ENCODE measurements around the gene ANKRD33B. TPM values are rescaled to one million over a fixed set of nuclear protein-coding genes. Genes with fewer than 3 reads are reported as not detected.
A peak's percentile ranks its signal among the peaks of the same experiment; 100 is the strongest.

The ANKRD33B gene
- total RNA-seq, 1 experiment from 2014 or later, result 1.6 TPM

DNA sequence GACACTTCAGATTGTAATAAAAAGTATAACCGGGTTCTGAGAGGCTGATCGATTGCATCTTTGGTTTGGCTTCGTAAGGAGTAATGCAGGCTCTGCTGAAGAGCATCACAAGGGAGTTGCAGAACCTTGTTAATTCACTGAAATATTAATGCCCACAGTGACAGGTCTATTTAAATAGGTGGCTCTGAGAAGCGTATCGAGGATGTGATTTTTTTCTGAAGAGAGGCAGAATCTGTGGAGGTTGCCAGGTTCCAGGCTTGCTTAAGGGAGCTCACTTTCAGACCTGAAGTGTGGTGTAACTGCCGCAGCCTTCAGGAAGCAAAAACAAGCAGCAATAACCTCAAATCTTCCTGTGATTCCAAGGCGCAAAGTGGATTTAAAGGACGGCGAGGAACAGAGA, 80.3 kb downstream of the ANKRD33B start:
- H3K36me3 ChIP-seq (replicated peaks; ENCODE audit: control insufficient read depth, insufficient read depth, low read length), result no peaks in the 10 kb centered on the region
- H3K27me3 ChIP-seq (ENCODE audit: control insufficient read depth, insufficient read depth, low read length), result no peaks in the 10 kb centered on the region
- no peak overlapping the region for H3K4me3 ChIP-seq (ENCODE audit: insufficient read depth, low read depth, low read length)
- DNase-seq, result no peak

DNA sequence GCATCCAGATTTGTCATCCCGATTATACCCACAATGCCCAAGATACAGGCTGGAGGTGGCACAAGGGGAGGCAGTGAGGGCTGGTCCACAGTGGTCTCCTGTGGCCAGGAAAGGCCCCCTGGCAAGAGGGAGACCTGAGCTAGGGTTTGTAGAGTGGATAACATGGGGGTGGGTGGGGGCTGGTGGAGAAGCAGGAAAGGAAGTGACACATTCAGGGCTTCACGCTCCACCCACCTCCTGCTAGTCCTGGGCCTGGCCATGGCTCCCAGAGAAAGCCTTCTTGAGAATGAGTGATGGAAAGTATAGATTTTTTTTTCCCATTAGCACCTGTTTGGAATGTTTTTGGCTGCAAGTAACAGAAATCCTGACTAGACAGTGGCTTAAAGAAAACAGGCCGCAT, 81.3 kb downstream of the ANKRD33B start:
- no peak overlapping the region for H3K4me3 ChIP-seq (ENCODE audit: insufficient read depth, low read depth, low read length)
- no peaks in the 10 kb centered on the region for H3K27me3 ChIP-seq (ENCODE audit: control insufficient read depth, insufficient read depth, low read length)
- DNase-seq, result no peak
- H3K36me3 ChIP-seq (replicated peaks; ENCODE audit: control insufficient read depth, insufficient read depth, low read length), result no peaks in the 10 kb centered on the region

DNA sequence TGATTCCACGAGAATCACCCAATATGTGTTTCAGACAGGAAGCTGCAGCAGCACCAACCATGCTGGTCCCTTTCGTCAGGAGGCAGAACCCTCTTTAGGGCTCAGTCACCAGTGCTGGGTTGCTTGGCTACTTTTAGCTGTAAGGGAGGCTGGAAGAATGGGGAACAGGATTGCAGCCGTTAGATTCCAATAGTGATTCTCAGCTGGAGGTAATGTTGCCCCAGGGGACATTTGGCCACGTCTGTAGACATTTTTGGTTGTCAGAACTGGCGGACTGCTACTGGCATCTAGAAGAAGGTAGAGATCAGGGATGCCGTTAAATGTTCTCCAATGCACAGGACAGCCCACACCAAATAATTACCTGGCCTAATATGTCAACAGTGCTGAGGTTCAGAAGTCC, 81.8 kb downstream of the ANKRD33B start:
- DNase-seq, result no peak
- Histone ChIP-seq H3K36me3 (replicated peaks; ENCODE audit: control insufficient read depth, insufficient read depth, low read length) (no peaks in the 10 kb centered on the region), H3K27me3 (ENCODE audit: control insufficient read depth, insufficient read depth, low read length) (no peaks in the 10 kb centered on the region), H3K4me3 (ENCODE audit: insufficient read depth, low read depth, low read length) (no peak overlapping the region)

DNA sequence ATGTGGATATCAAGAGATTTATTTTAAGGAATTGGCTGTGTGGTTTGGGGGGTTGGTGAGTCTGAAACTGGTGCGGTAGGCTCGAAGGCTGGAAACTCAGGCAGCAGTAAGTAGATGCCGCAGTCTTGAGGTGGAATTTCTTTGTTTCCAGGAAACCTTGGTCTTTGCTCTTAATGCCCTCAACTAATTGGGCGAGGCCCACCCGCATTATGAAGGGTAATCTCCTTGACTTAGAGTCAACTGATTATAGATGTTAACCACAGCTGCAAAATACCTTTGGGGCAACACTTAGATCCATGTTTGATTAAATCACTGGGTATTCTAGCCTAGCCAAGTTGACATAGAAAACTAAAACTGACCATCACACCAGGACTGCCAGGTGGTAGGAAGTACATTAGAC, 83.8 kb downstream of the ANKRD33B start:
- no peak for DNase-seq
- Histone ChIP-seq H3K4me3 (ENCODE audit: insufficient read depth, low read depth, low read length) (no peak overlapping the region), H3K36me3 (replicated peaks; ENCODE audit: control insufficient read depth, insufficient read depth, low read length) (no peaks in the 10 kb centered on the region), H3K27me3 (ENCODE audit: control insufficient read depth, insufficient read depth, low read length) (no peaks in the 10 kb centered on the region)

DNA sequence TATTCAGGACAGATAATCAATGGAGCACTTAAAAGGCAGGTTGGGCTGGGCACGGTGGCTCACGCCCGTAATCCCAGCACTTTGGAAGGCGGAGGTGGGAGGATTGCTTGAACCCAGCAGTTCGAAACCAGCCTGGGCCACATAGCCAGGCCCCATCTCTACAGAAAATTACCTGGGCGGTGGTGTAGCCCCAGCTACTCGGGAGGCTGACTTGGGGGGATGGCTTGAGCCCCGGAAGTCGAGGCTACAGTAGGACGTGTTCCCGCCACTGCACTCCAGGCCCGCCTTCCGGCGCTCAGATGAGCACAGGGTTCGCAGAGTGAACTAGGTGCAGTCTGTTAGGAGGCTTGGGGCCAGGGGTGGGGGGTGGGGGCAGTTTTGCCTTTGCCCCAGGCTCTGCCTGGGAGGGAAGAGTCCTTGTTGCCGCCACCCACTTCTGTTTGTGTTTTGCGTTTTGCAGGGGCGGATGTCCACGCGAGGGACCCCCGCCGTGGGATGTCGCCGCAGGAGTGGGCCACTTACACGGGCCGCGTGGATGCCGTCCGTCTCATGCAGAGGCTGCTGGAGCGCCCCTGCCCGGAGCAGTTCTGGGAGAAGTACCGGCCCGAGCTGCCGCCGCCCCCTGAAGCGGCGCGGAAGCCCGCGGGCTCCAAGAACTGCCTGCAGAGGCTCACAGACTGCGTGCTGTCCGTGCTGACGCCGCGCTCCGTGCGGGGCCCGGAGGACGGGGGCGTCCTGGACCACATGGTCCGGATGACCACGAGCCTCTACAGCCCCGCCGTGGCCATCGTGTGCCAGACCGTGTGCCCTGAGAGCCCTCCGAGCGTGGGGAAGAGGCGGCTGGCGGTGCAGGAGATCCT, 85.2 kb downstream of the ANKRD33B start:
- Histone ChIP-seq H3K36me3 (replicated peaks; ENCODE audit: control insufficient read depth, insufficient read depth, low read length) (no peaks in the 10 kb centered on the region), H3K4me3 (ENCODE audit: insufficient read depth, low read depth, low read length) (no peak overlapping the region), H3K27me3 (ENCODE audit: control insufficient read depth, insufficient read depth, low read length) (no peaks in the 10 kb centered on the region)
- DNase-seq, result peak; percentile 33

DNA sequence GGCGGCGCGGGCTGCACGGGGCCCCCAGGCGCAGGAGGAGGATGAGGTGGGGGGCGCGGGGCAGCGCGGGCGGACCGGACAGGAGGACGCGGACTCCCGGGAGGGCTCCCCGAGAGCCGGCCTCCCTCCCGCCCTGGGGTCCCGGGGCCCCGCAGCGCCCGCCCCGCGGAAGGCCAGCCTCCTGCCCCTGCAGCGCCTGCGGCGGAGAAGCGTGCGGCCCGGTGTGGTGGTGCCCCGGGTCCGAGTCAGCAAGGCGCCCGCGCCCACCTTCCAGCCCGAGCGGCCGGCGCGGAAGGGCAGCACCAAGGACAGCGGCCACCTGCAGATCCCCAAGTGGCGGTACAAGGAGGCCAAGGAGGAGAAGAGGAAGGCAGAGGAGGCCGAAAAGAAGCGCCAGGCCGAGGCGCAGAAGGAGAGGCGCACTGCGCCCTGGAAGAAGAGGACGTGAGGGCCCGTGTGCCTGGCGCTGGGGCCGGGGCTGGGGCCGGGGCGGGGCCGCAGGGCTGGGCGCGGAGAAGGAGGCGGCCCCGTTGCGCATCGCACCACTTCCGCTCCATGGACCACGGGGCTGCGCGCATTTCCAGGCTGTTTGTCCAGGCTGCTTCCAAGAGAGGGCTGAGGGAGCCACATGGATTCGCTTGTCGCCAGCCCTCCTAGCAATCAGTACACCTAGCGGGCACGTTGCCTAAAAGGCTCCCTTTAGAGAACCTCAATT, 86.0 kb downstream of the ANKRD33B start:
- H3K4me3 ChIP-seq (ENCODE audit: insufficient read depth, low read depth, low read length), result no peak overlapping the region
- no peaks in the 10 kb centered on the region for H3K27me3 ChIP-seq (ENCODE audit: control insufficient read depth, insufficient read depth, low read length)
- H3K36me3 ChIP-seq (replicated peaks; ENCODE audit: control insufficient read depth, insufficient read depth, low read length), result no peaks in the 10 kb centered on the region
- peak; percentile 71 for DNase-seq

DNA sequence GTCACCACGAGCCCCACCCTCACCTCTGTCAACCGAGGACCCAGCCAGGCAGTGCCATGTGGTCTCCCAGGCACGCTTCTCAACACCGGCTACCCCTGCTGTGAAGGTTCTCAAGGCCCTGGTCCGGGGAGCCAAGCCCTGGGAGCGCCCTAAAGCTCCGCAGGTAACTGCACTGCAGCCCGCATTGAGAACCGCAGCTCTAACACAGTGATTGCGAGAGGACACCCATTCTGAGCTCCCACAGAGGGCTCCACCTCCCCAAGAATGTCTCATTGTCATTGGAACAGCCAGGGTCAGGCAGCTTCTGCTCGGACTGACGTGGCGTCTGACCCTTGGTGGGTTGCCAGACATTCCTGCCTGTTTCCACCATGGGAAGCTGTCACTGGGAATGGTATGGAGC, 88.3 kb downstream of the ANKRD33B start:
- Histone ChIP-seq H3K36me3 (replicated peaks; ENCODE audit: control insufficient read depth, insufficient read depth, low read length) (no peaks in the 10 kb centered on the region), H3K4me3 (ENCODE audit: insufficient read depth, low read depth, low read length) (no peak overlapping the region), H3K27me3 (ENCODE audit: control insufficient read depth, insufficient read depth, low read length) (no peaks in the 10 kb centered on the region)
- peak; percentile 48 for DNase-seq

DNA sequence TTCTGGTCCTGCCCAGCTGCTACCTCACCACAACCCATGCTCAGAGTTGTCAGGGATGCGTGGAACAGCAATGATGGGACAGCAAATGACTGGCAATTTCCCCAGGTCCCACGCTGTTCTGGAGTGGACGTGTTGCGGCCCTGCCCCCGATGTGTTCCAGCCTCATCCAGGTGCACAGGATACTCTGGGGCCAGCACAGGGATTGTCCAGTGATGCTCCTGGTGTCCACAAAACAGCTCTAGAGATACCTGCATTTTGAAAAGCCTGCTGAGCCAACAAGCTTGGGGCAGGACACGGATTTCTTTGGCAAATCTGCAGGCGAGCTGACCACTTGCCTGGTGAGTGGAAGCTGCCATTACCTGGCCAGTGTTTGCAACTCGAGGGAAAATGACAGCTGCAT, 88.7 kb downstream of the ANKRD33B start:
- no peak overlapping the region for H3K4me3 ChIP-seq (ENCODE audit: insufficient read depth, low read depth, low read length)
- H3K36me3 ChIP-seq (replicated peaks; ENCODE audit: control insufficient read depth, insufficient read depth, low read length), result no peaks in the 10 kb centered on the region
- no peak for DNase-seq
- H3K27me3 ChIP-seq (ENCODE audit: control insufficient read depth, insufficient read depth, low read length), result no peaks in the 10 kb centered on the region

DNA sequence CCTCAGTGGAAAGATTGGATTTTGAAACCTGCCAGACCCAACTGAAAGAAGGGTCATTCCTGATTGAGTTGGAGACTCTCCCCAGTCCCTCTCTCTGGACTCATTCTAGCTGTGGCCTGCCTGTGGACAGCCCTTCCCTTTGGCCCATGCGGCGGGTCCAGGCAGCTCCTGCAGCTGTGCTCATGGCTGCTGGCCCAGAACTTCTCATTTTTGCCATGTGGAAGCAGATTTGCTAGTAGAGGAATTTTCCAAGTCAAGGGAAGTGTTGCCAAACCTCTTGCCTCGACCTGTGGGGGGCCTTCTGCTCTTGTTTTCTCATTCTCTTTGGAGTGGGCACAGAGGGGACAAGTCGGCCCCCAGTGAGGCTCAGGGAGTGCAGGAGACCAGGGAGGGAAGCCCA, 89.2 kb downstream of the ANKRD33B start:
- H3K27me3 ChIP-seq (ENCODE audit: control insufficient read depth, insufficient read depth, low read length), result no peaks in the 10 kb centered on the region
- no peak for DNase-seq

DNA sequence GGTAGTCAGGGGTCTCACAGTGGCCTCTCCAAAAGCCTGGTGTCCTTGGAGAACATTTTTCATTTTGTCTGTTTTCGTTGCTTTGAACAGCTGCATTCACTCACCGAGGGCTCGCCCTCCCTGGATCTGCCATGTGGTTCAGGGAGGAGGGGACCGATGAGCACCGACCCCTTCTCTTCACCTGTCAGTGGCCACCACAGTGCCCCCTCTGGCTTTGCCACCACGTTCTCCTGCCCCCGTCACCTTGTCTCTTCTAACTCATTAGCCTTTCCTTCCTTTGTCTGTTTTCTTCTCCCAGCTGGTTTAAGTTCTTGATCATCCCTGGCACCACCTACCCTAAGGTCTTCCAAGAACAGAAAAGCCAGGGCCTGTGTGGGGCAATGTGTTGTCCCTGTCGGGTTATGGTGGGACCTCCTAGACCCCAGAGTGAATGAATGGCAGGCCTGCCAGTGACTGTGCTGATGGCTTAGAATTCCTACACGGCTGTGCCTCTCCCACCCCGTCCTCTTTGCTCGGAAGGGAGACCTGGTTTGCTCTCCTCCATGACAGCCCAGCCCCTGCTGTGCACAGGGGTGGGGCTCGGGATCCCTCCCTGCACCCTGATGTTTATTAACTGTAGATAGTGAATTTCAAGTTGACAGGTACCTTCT, 90.0 kb downstream of the ANKRD33B start:
- Histone ChIP-seq H3K27me3 (ENCODE audit: control insufficient read depth, insufficient read depth, low read length) (no peaks in the 10 kb centered on the region), H3K36me3 (replicated peaks; ENCODE audit: control insufficient read depth, insufficient read depth, low read length) (no peaks in the 10 kb centered on the region), H3K4me3 (ENCODE audit: insufficient read depth, low read depth, low read length) (no peak overlapping the region)
- DNase-seq, result peak; percentile 30

More for the DNA sequence above, 89.2 kb downstream of the ANKRD33B start:
- Histone ChIP-seq H3K36me3 (replicated peaks; ENCODE audit: control insufficient read depth, insufficient read depth, low read length) (no peaks in the 10 kb centered on the region), H3K4me3 (ENCODE audit: insufficient read depth, low read depth, low read length) (no peak overlapping the region)

DNA sequence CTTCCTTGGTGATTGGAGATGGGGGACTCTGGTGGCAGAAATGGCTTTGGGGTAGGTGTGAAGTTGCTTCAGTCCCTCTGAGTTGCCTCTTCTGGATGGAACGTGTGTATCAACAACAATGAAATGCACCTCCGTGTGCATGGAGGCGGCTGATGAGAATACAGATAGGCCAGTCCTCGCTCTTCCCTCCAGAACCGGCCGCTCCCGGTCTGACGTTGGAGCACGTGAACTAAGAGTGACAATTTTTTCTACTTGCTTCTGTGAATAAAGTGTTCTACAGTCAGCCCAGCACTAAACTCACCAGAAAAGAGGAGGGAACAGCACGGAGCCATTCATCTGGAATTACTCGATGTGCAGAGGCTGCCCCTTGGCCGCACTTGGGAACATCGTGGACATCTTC, 90.7 kb downstream of the ANKRD33B start:
- DNase-seq, result no peak
- Histone ChIP-seq H3K27me3 (ENCODE audit: control insufficient read depth, insufficient read depth, low read length) (no peaks in the 10 kb centered on the region), H3K36me3 (replicated peaks; ENCODE audit: control insufficient read depth, insufficient read depth, low read length) (no peaks in the 10 kb centered on the region), H3K4me3 (ENCODE audit: insufficient read depth, low read depth, low read length) (no peak overlapping the region)

DNA sequence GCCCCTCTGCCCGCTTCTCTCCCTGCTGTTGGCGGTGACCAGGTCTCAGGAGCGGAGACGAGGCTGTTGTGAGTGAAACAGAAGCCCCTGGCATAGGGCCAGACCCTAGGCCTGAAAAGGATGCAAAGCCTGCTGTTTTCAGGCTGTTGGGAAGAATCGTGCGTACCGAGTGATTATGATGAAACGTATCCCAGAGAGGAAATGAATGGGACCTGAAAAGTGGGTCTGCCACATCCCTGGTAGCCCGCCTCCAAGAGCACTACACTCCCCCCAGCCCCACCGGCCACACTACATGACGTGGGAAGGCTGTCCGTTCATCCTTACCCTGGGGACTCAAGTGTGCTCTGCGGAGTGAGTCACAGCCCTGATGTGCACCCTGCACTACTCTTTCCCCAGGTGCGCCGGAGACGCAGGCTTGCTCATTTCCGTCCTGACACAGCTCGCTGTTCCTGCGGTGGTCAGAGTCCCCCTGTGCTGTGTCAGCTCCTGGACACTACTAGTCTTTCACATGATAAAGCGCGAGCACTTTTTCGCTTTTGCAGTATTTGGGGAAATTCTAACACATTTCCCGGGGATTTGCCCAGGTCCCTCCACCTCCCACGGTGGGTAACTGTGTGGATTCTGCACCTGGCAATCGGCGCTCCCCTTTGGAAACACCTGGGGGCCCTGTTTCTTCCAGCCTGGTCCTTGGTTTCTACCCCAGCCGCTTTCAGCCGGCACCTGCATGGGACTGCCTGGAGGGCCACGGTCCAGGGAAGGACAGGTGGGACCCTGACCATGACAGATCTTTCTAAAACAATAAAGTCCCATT, 91.5 kb downstream of the ANKRD33B start:
- no peak overlapping the region for H3K4me3 ChIP-seq (ENCODE audit: insufficient read depth, low read depth, low read length)
- H3K27me3 ChIP-seq (ENCODE audit: control insufficient read depth, insufficient read depth, low read length), result no peaks in the 10 kb centered on the region
- H3K36me3 ChIP-seq (replicated peaks; ENCODE audit: control insufficient read depth, insufficient read depth, low read length), result no peaks in the 10 kb centered on the region
- DNase-seq, result peak; percentile 73

DNA sequence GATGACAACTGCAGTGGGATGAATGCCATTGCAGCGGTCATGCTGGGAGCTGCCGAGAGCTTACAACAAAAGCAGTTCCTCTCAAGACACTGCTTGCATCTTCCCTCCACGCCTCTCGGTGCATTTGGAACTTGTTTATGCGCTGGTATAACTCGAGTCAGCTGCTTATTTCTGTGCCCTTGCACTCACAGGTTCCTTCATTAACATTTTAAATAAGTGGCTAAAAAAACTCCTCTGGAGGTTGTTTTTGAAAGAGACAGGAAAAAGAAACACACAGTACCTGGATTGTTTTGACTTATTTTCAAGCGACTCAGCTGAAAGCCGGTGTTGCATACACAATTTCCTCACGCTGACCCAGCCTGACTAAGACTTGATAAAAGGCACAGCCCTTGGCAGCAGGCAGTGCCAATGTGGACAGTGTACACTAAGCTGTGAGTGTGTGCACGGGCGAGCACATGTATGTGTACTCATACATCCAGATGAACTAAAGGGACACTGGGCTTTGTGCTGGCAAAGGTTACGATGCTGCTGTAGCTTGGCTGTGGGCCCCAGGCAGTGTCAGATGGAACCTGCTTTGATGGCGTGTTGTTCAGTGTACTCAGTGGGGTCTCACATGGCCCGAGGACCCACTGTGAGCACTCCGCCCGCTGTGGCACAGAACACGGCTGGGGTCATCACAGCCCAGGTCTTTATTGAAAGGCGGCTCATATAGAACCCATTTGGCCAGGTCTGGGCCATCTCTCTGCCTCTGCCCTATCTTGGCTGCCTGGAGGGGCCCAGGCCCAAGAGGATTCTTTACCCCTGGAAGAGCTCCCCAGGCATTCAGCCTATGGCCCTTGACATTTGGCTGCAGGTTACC, 92.3 kb downstream of the ANKRD33B start:
- DNase-seq, result peak; percentile 29
- Histone ChIP-seq H3K4me3 (ENCODE audit: insufficient read depth, low read depth, low read length) (no peak overlapping the region), H3K36me3 (replicated peaks; ENCODE audit: control insufficient read depth, insufficient read depth, low read length) (no peaks in the 10 kb centered on the region), H3K27me3 (ENCODE audit: control insufficient read depth, insufficient read depth, low read length) (no peaks in the 10 kb centered on the region)

All from H7 (cell line).